CD4-positive, alpha-beta T cell treated with Interleukin-15 for 4 hours (primary cell): ENCODE results near the gene EHD2.
"Not testable (repeated sequence)": the region's sequence is repeated elsewhere in the genome, so short reads cannot be mapped to it uniquely, and the experiment has no call there.

Experiments
- DNase-seq: peaks from one replicate; pipeline ENCODE4 v3.0.0-alpha.2; 2020; ENCODE audit warnings: low spot score

The EHD2 gene, protein sequence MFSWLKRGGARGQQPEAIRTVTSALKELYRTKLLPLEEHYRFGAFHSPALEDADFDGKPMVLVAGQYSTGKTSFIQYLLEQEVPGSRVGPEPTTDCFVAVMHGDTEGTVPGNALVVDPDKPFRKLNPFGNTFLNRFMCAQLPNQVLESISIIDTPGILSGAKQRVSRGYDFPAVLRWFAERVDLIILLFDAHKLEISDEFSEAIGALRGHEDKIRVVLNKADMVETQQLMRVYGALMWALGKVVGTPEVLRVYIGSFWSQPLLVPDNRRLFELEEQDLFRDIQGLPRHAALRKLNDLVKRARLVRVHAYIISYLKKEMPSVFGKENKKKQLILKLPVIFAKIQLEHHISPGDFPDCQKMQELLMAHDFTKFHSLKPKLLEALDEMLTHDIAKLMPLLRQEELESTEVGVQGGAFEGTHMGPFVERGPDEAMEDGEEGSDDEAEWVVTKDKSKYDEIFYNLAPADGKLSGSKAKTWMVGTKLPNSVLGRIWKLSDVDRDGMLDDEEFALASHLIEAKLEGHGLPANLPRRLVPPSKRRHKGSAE

GRCh38 chr19:47713046-47714021 lies at the start of gene EHD2:
TSS of gene EHD2 (plus strand) at chr19:47713422. CDS start at chr19:47716613, 3,191 bp downstream.
- peak; percentile 20 for DNase-seq

DNA sequence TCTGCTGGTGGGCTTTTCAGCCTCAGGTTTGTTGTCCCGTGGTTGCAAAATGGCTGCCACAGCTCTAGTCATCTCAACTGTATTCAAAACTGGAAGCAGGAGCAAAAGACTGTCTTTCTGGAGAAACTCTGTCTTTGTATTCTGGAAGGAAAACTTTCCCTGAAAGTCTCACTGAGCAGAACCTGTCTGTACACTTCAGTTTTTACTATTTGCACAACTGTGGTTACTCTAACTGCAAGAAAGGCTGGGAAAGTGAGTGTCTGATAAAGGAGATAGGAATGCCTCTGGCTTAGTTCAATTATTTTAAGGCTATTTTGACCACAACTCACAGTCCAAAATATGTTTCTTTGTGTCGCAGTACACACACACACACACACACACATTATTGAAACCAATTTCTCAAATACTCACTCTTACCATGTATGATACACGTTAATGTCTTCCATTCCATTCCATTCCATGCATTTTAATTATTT lies 49.7 kb upstream of the EHD2 start:
- no peak for DNase-seq

GRCh38 chr19:47663911-47664771 lies 49.1 kb upstream of the EHD2 start:
- no peak for DNase-seq

- DNase-seq: not testable (repeated sequence)
Measured at GRCh38 chr19:47668556-47668955, 44.7 kb upstream of the EHD2 start.

DNA sequence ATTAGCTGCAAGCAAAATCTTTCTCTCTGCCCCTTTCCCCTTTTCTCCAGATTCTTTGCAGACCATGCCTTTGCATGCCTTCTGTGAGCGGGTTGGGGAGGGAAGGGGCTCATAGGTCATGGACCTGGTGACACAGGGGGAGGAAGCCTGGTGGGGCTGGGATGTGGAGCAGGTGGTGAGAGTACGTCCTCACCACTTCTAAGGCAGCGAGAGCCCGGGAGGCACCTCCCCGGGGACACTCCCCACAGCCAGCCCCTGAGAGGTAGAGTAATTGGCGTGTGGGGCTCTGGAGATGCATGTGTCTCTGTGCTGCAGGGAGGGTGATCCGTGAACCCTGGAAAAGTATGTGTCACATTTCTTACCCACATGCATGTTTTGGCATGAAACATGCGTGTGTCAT lies 42.5 kb upstream of the EHD2 start:
- no peak for DNase-seq

- DNase-seq: no peak
Measured at GRCh38 chr19:47671499-47671898, 41.7 kb upstream of the EHD2 start.

GRCh38 chr19:47673426-47673825 lies 39.8 kb upstream of the EHD2 start:
- DNase-seq: no peak

DNA sequence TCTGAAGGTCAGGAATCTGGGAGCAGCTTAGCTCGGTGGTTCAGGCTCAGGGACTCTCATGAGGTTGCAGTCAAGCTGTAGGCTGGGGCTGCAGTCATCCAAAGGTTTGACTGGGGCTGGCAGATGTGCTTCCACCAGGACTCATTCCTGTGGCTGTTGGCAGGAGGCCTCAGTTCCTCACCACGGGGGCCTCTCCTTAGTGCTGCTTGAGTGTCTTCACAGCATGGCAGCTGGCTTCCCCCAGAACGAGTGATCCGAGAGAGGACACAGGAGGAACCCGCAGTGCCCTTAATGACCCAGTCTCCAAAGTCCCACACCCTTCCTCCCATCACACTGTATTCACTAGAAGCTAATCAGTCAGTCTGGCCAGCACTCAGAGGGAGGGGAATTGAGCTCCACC lies 38.7 kb upstream of the EHD2 start:
- no peak for DNase-seq

DNA sequence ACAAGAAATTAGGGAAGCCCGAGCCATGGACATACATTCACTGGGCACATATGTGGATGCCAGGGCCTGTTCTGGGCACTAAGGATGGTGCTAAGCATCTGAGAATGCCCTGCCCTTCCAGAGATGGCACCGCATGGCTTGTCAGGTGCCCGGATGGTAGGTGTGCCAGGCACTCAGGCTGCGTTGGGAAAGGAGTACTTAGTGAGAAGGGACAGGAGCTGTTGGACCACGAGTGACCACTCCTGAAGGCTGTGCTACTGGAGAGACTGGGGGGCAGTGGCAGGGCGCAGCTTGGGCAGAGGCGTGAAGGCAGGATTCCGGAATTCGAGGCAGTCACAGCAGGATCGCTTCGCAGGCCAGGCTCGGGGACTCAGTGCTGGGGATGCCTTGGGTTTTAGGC lies 38.0 kb upstream of the EHD2 start:
- DNase-seq: no peak

DNA sequence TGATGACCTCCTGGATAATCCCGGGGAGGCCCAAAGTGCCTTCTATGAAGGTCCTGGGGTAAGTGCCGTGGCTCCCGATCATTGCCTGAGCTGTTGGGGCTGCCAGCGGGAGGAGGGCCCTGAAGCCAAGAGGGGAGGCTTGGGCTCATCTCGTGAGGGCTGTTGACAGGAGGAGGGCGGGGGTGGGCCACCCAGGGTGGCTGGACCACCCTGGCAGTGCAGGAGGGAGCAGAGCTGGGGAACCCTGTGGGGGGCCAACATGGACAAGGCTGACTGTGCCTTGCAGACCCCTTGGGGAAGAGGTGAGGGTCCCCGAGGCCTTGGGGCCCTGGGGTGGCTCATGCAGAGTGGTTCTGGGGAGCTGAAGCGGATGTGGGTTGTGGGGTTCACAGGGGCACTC lies 37.4 kb upstream of the EHD2 start:
- no peak for DNase-seq

GRCh38 chr19:47676811-47677210 lies 36.4 kb upstream of the EHD2 start:
- no peak for DNase-seq

GRCh38 chr19:47679251-47679900 lies 33.8 kb upstream of the EHD2 start:
- DNase-seq: no peak

- DNase-seq: no peak
Measured at GRCh38 chr19:47679922-47680857, 33.0 kb upstream of the EHD2 start.

DNA sequence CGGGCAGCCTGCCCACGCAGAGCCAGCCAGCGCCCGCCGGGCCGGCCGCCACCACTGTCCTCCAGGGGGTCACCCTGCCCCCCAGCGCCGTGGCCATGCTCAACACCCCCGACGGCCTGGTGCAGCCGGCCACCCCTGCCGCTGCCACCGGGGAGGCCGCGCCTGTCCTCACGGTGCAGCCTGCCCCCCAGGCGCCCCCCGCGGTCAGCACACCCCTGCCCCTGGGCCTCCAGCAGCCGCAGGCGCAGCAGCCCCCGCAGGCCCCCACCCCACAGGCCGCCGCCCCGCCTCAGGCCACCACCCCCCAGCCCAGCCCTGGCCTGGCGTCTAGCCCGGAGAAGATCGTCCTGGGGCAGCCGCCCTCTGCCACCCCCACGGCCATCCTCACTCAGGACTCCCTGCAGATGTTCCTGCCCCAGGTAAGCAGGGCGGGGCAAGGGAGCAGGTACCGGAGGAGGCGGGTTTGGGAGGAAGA lies 32.3 kb upstream of the EHD2 start:
- no peak for DNase-seq

DNA sequence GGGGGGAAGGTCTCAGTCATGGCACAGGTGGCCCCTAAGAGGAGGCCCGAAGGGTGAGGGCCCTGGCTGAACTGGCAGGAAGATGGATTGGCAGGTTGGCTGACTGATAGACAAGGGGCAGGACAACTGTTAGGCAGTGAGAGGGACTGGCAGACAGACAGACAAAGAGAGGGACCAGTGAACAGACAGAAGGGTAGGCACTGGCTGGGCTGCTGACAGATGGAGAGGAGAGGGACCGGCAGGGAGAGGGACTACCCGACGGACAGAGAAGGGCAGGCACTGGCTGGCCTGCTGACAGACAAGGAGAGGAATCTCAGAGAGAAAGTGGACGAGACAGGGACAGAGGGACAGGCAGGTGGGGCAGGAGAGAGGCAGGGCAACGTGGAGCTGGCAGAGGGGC lies 31.8 kb upstream of the EHD2 start:
- no peak for DNase-seq

DNA sequence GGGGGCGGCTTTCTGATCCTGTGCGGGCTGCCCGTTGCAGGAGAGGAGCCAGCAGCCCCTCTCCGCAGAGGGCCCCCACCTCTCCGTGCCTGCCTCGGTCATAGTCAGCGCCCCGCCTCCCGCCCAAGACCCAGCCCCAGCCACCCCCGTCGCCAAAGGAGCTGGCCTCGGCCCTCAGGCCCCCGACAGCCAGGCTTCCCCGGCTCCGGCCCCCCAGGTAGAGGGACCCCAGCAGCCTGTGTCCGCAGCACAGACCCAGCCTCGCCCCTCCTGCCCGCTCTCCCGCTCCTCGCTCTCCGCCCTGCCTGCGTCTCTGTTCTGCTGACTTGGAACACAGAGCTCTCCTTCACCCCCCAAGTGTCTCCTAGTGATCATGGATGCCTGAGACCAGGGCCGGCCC lies 31.3 kb upstream of the EHD2 start:
- DNase-seq: no peak

DNA sequence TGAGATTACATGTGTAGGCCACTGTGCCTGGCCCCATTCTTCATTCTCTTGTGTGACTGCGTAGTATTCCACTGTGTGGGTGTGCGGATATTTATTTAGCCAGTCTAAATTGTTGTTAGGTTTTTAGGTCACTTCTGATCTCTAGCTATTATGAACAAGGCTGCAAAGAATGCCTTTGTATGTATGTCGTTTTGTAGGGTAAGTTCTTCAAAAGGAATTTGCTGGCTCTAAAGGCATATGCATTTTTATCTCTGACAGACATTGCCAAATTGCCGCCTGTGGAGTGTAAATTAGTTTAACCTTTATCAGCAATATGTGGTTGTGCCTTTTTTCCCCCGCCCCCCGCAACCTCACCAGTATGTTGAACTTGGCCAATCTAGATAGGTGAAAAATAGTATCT lies 30.3 kb upstream of the EHD2 start:
- DNase-seq: no peak

GRCh38 chr19:47686679-47687450 lies 26.4 kb upstream of the EHD2 start:
- DNase-seq: no peak

GRCh38 chr19:47687906-47688305 lies 25.3 kb upstream of the EHD2 start:
- DNase-seq: no peak
